ENCODE data around the gene OXER1. TPM values are rescaled to one million over a fixed set of nuclear protein-coding genes. Genes with fewer than 3 reads are reported as not detected.

OXER1 gene
- total and polyA plus RNA-seq, 9 of the 15 experiments (the other 6 are each of a cell fraction or from before 2014, with no cell fraction given): not detected

DNA sequence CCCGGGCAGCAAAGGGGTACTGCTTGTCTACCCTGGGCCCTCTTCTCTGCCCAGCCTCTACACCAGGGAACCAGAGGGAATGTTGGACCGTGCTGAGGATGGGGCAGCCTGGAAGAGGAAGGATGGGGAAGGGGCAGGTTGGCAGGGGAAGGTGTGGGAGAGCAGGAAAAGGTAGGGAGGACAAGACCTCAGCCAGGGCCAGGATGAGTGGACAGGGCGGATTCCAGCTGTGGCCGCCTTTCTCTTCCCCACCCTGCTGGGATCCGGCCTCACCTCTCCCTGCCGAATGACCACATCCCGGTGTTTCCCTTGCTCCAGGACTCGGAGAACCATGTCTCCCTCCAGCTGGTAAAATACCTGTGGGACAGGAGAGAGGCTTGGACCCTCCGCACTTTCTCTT is 19.6 kb upstream of the OXER1 start:
- in situ Hi-C loops (cut with MboI) (loop anchor here (25.0 kb wide), 1 partner anchor 271 kb away; no protein-coding TSS in a partner anchor), intact Hi-C loops (cut with micrococcal nuclease) (no loop called here)
- TF ChIP-seq, protein P1, sequence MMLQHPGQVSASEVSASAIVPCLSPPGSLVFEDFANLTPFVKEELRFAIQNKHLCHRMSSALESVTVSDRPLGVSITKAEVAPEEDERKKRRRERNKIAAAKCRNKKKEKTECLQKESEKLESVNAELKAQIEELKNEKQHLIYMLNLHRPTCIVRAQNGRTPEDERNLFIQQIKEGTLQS (IDR thresholded peaks at IDR 0.05): no peak
- TF ChIP-seq, protein P1 (CRISPR knock-in tag; conservative IDR thresholded peaks at IDR 0.05): no peak
- no peak for TF ChIP-seq ZSCAN29 (IDR thresholded peaks at IDR 0.05)
- TF ChIP-seq, protein P2, sequence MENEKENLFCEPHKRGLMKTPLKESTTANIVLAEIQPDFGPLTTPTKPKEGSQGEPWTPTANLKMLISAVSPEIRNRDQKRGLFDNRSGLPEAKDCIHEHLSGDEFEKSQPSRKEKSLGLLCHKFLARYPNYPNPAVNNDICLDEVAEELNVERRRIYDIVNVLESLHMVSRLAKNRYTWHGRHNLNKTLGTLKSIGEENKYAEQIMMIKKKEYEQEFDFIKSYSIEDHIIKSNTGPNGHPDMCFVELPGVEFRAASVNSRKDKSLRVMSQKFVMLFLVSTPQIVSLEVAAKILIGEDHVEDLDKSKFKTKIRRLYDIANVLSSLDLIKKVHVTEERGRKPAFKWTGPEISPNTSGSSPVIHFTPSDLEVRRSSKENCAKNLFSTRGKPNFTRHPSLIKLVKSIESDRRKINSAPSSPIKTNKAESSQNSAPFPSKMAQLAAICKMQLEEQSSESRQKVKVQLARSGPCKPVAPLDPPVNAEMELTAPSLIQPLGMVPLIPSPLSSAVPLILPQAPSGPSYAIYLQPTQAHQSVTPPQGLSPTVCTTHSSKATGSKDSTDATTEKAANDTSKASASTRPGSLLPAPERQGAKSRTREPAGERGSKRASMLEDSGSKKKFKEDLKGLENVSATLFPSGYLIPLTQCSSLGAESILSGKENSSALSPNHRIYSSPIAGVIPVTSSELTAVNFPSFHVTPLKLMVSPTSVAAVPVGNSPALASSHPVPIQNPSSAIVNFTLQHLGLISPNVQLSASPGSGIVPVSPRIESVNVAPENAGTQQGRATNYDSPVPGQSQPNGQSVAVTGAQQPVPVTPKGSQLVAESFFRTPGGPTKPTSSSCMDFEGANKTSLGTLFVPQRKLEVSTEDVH (IDR thresholded peaks at IDR 0.05; ENCODE audit: low read depth, partially characterized antibody): no peak
- no peak for TF ChIP-seq ZNF699 (CRISPR knock-in tag; IDR thresholded peaks at IDR 0.05; ENCODE audit: insufficient replicate concordance)
- no peak for TF ChIP-seq MTA3 (IDR thresholded peaks at IDR 0.05; ENCODE audit: borderline replicate concordance)
- no peak for TF ChIP-seq BDP1 (IDR thresholded peaks at IDR 0.05; ENCODE audit: insufficient read depth, insufficient read length)
- no peak for TF ChIP-seq XRCC4 (IDR thresholded peaks at IDR 0.05; ENCODE audit: extremely low read depth, insufficient read depth, insufficient read length)
- TF ChIP-seq DMBX1 (CRISPR knock-in tag; IDR thresholded peaks at IDR 0.05; ENCODE audit: borderline replicate concordance): no peak
- no peak for TF ChIP-seq MECOM (CRISPR knock-in tag; IDR thresholded peaks at IDR 0.05)
- no peak for TF ChIP-seq BMI1 (IDR thresholded peaks at IDR 0.05; ENCODE audit: low read length)
- TF ChIP-seq, protein P3, sequence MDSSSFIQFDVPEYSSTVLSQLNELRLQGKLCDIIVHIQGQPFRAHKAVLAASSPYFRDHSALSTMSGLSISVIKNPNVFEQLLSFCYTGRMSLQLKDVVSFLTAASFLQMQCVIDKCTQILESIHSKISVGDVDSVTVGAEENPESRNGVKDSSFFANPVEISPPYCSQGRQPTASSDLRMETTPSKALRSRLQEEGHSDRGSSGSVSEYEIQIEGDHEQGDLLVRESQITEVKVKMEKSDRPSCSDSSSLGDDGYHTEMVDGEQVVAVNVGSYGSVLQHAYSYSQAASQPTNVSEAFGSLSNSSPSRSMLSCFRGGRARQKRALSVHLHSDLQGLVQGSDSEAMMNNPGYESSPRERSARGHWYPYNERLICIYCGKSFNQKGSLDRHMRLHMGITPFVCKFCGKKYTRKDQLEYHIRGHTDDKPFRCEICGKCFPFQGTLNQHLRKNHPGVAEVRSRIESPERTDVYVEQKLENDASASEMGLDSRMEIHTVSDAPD (CRISPR knock-in tag; IDR thresholded peaks at IDR 0.05): no peak
- no peak for TF ChIP-seq EP400 (IDR thresholded peaks at IDR 0.05)
- TF ChIP-seq EP300 (IDR thresholded peaks at IDR 0.05; ENCODE audit: low read length): no peak
- TF ChIP-seq POLR2A (conservative IDR thresholded peaks at IDR 0.05): no peak
- no peak for TF ChIP-seq ZNF12 (CRISPR knock-in tag; IDR thresholded peaks at IDR 0.05)
- TF ChIP-seq GATAD2B (IDR thresholded peaks at IDR 0.05; ENCODE audit: borderline replicate concordance): no peak
- no peak for TF ChIP-seq PYGO2 (tag; IDR thresholded peaks at IDR 0.05)
- no peak for TF ChIP-seq RUNX1 (IDR thresholded peaks at IDR 0.05; ENCODE audit: low read depth)
- WGBS (ENCODE audit: insufficient coverage, low coverage, missing lambda C conversion rate): 12% methylated on average over 7 of the region's 9 CpGs
- no peaks in the 10 kb centered on the region for H3K9me1 ChIP-seq (ENCODE audit: control insufficient read depth, insufficient read depth, low read length)
- H3K79me2 ChIP-seq (ENCODE audit: control insufficient read depth, insufficient read depth, low read length): no peaks in the 10 kb centered on the region
- H3K9me3 ChIP-seq (replicated peaks; ENCODE audit: control insufficient read depth, insufficient read depth, low read depth, low read length): no peaks in the 10 kb centered on the region
- no peak overlapping the region for H2AFZ ChIP-seq (ENCODE audit: low read depth, low read length)
- peaks cover 5 to 40% of the 10 kb centered on the region in 2 experiments; a peak in 4 of 5 replicates for H3K27me3 ChIP-seq (ENCODE audit: control insufficient read depth in 2 of 2, insufficient read depth in 2 of 2, low read length in 2 of 2)
- no peak overlapping the region for H3K4me2 ChIP-seq (ENCODE audit: insufficient read depth, low read length)
- ChIA-PET POLR2A (interaction anchor here (0.7 kb wide), 1 partner anchor 18 kb away, joined by 3 read pairs; no protein-coding TSS in a partner anchor), CTCF (ENCODE audit: low intra/inter-chr PET ratio) (no interaction called here)
- H3K4me3 ChIP-seq: no peak overlapping the region
- DNase-seq (ENCODE audit: extremely low read depth in 1 of 4, low spot score in 3 of 4): no peak
- no peak for FAIRE-seq
- no peaks in the 10 kb centered on the region for H3K36me3 ChIP-seq (ENCODE audit: control insufficient read depth, insufficient read depth, low read length)
- no peak overlapping the region for H3K9ac ChIP-seq (ENCODE audit: insufficient read depth in 1 of 2, low read depth in 2 of 2, low read length in 2 of 2)
- no peak overlapping the region for H3K27ac ChIP-seq (ENCODE audit: extremely low read depth, low read depth, low read length)
- H4K20me1 ChIP-seq (replicated peaks; ENCODE audit: control insufficient read depth, insufficient read depth, low read length): no peaks in the 10 kb centered on the region; the same call in 1 of the 2 replicates
- peaks cover 0 to 4% of the 10 kb centered on the region in 2 experiments; a peak in 1 of 5 replicates for H3K4me1 ChIP-seq (replicated peaks in 1 of 2; ENCODE audit: control insufficient read depth in 2 of 2, insufficient read depth in 2 of 2, low read length in 2 of 2)
- BruUV-seq (replicated peaks): no TSS peak
- ATAC-seq: no peak
